HEK293 (cell line): ENCODE data around the gene PPM1F.

Experiments used
- CTCF ChIP-seq: fragments of 450-650 bp; formaldehyde crosslinking; IDR thresholded peaks from 2 replicates; pipeline ENCODE4 v1.5.1; 2016; ENCODE audit warnings: missing biosample characterization, missing genetic modification characterization
- GLI2 ChIP-seq: fragments of 450-650 bp; formaldehyde crosslinking; IDR thresholded peaks from 2 replicates; pipeline ENCODE4; 2017; ENCODE audit warnings: missing biosample characterization, missing genetic modification characterization, low read depth, borderline replicate concordance
- MZF1 ChIP-seq: fragments of 450-650 bp; formaldehyde crosslinking; IDR thresholded peaks from 2 replicates; pipeline ENCODE4 v1.5.1; 2017; ENCODE audit warnings: missing biosample characterization, missing genetic modification characterization, borderline replicate concordance
- PBX3 ChIP-seq: sonication (generic); formaldehyde crosslinking; IDR thresholded peaks from 2 replicates; pipeline ENCODE4 v1.8.1; 2022; ENCODE audit warnings: mild to moderate bottlenecking, moderate library complexity, missing genetic modification reagents
- PRDM1 ChIP-seq: fragments of 450-650 bp; formaldehyde crosslinking; IDR thresholded peaks from 2 replicates; pipeline ENCODE4; 2016; ENCODE audit warnings: missing biosample characterization, missing genetic modification characterization
- REPIN1 ChIP-seq: fragments of 450-650 bp; formaldehyde crosslinking; IDR thresholded peaks from 2 replicates; pipeline ENCODE4 v1.5.1; 2017; ENCODE audit warnings: missing biosample characterization, missing genetic modification characterization, low read depth
- SETDB1 ChIP-seq: IDR thresholded peaks from one replicate; pipeline ENCODE4 v1.6.1; 2017; ENCODE audit warnings: mild to moderate bottlenecking, low read length, moderate library complexity, mixed read lengths; ENCODE audit not compliant: insufficient read length
- SP2 ChIP-seq: fragments of 450-650 bp; formaldehyde crosslinking; IDR thresholded peaks from 2 replicates; pipeline ENCODE4 v1.5.1; 2016; ENCODE audit warnings: missing biosample characterization, missing genetic modification characterization
- ZNF394 ChIP-seq: fragments of 450-650 bp; formaldehyde crosslinking; IDR thresholded peaks from 2 replicates; pipeline ENCODE4 v1.5.1; 2016; ENCODE audit warnings: missing biosample characterization, missing genetic modification characterization, mild to moderate bottlenecking, moderate library complexity, borderline replicate concordance
- ZNF426 ChIP-seq: fragments of 450-650 bp; formaldehyde crosslinking; IDR thresholded peaks from 2 replicates; pipeline ENCODE4 v1.5.1; 2017; ENCODE audit warnings: missing biosample characterization, missing genetic modification characterization, mild to moderate bottlenecking, inconsistent platforms, moderate library complexity
- ZNF501 ChIP-seq: fragments of 450-650 bp; formaldehyde crosslinking; IDR thresholded peaks from 2 replicates; pipeline ENCODE4 v1.5.1; 2016; ENCODE audit warnings: missing biosample characterization, missing genetic modification characterization
- ZNF544 ChIP-seq: fragments of 450-650 bp; formaldehyde crosslinking; IDR thresholded peaks from 2 replicates; pipeline ENCODE4 v1.5.0; 2017; ENCODE audit warnings: missing biosample characterization, missing genetic modification characterization
- ZNF548 ChIP-seq: fragments of 450-650 bp; formaldehyde crosslinking; IDR thresholded peaks from 2 replicates; pipeline ENCODE4 v1.5.1; 2016; ENCODE audit warnings: missing biosample characterization, missing genetic modification characterization
- ZNF621 ChIP-seq: fragments of 450-650 bp; formaldehyde crosslinking; IDR thresholded peaks from 2 replicates; pipeline ENCODE4 v1.5.1; 2017; ENCODE audit warnings: missing biosample characterization, missing genetic modification characterization

- no peak for TF ChIP-seq SP2 (tag by site-specific recombination)
- TF ChIP-seq ZNF544, result no peak
- TF ChIP-seq CTCF (tag by site-specific recombination), result no peak
- TF ChIP-seq REPIN1, result no peak
- no peak for TF ChIP-seq ZNF621 (tag by site-specific recombination)
- TF ChIP-seq PRDM1 (tag by site-specific recombination), result no peak
- no peak for TF ChIP-seq GLI2
- no peak for TF ChIP-seq ZNF548 (tag by site-specific recombination)
- no peak for TF ChIP-seq ZNF501 (tag by site-specific recombination)
- TF ChIP-seq ZNF394, result no peak
- TF ChIP-seq SETDB1, result no peak
- no peak for TF ChIP-seq MZF1 (tag by site-specific recombination)
- no peak for TF ChIP-seq PBX3
- no peak for TF ChIP-seq ZNF426 (tag by site-specific recombination)
Observed at GRCh38 chr22:21991304-21991596, 38.6 kb upstream of the PPM1F start.
